ENCODE measurements around the gene LTBP1.
A peak's percentile ranks its signal among the peaks of the same experiment; 100 is the strongest.

Gene LTBP1

GRCh38 chr2:33081691-33082090 is 134.9 kb downstream of the LTBP1 start:
- H3K36me3 Mint-ChIP-seq, result no peaks in the 10 kb centered on the region
- H3K27ac Mint-ChIP-seq, result no peak overlapping the region
- H3K27me3 Mint-ChIP-seq, result peaks cover 14% of the 10 kb centered on the region
- no peak overlapping the region for H3K4me3 Mint-ChIP-seq
- no peaks in the 10 kb centered on the region for H3K9me3 Mint-ChIP-seq
- ATAC-seq, result no peak
- peaks cover 35% of the 10 kb centered on the region for H3K4me1 Mint-ChIP-seq

- Mint-ChIP-seq H3K27ac (no peak overlapping the region), H3K4me3 (no peak overlapping the region), H3K4me1 (peaks cover 27% of the 10 kb centered on the region), H3K27me3 (no peaks in the 10 kb centered on the region), H3K9me3 (no peaks in the 10 kb centered on the region), H3K36me3 (no peaks in the 10 kb centered on the region)
- ATAC-seq, result peak; percentile 29
Observed at GRCh38 chr2:33083699-33084387, 137.1 kb downstream of the LTBP1 start.

- no peak for ATAC-seq
- no peaks in the 10 kb centered on the region for H3K9me3 Mint-ChIP-seq
- no peak overlapping the region for H3K4me3 Mint-ChIP-seq
- no peak overlapping the region for H3K27ac Mint-ChIP-seq
- H3K27me3 Mint-ChIP-seq, result no peaks in the 10 kb centered on the region
- H3K4me1 Mint-ChIP-seq, result peaks cover 27% of the 10 kb centered on the region
- H3K36me3 Mint-ChIP-seq, result no peaks in the 10 kb centered on the region
Observed at GRCh38 chr2:33084433-33084832, 137.7 kb downstream of the LTBP1 start.

- Mint-ChIP-seq H3K27me3 (no peaks in the 10 kb centered on the region), H3K9me3 (no peaks in the 10 kb centered on the region), H3K27ac (no peak overlapping the region), H3K36me3 (no peaks in the 10 kb centered on the region), H3K4me1 (peaks cover 27% of the 10 kb centered on the region), H3K4me3 (no peak overlapping the region)
- no peak for ATAC-seq
Observed at GRCh38 chr2:33085646-33086045, 138.9 kb downstream of the LTBP1 start.

- Mint-ChIP-seq H3K27ac (no peak overlapping the region), H3K36me3 (no peaks in the 10 kb centered on the region), H3K27me3 (peaks cover 2% of the 10 kb centered on the region), H3K4me3 (no peak overlapping the region), H3K9me3 (no peaks in the 10 kb centered on the region), H3K4me1 (peaks cover 23% of the 10 kb centered on the region)
- no peak for ATAC-seq
Observed at GRCh38 chr2:33086400-33087015, 139.8 kb downstream of the LTBP1 start.

- H3K27ac Mint-ChIP-seq, result no peak overlapping the region
- ATAC-seq, result no peak
- peaks cover 24% of the 10 kb centered on the region for H3K27me3 Mint-ChIP-seq
- H3K4me1 Mint-ChIP-seq, result no peaks in the 10 kb centered on the region
- no peaks in the 10 kb centered on the region for H3K36me3 Mint-ChIP-seq
- no peak overlapping the region for H3K4me3 Mint-ChIP-seq
- no peaks in the 10 kb centered on the region for H3K9me3 Mint-ChIP-seq
Observed at GRCh38 chr2:33090553-33091134, 143.9 kb downstream of the LTBP1 start.

- H3K27me3 Mint-ChIP-seq, result peaks cover 26% of the 10 kb centered on the region
- H3K4me1 Mint-ChIP-seq, result no peaks in the 10 kb centered on the region
- H3K36me3 Mint-ChIP-seq, result no peaks in the 10 kb centered on the region
- H3K4me3 Mint-ChIP-seq, result no peak overlapping the region
- H3K27ac Mint-ChIP-seq, result no peak overlapping the region
- no peak for ATAC-seq
- no peaks in the 10 kb centered on the region for H3K9me3 Mint-ChIP-seq
Observed at GRCh38 chr2:33091541-33092123, 144.9 kb downstream of the LTBP1 start.

GRCh38 chr2:33093283-33093993 is 146.7 kb downstream of the LTBP1 start:
- no peak for ATAC-seq
- no peak overlapping the region for H3K4me3 Mint-ChIP-seq
- H3K36me3 Mint-ChIP-seq, result no peaks in the 10 kb centered on the region
- H3K4me1 Mint-ChIP-seq, result no peaks in the 10 kb centered on the region
- no peak overlapping the region for H3K27ac Mint-ChIP-seq
- no peaks in the 10 kb centered on the region for H3K9me3 Mint-ChIP-seq
- peaks cover 26% of the 10 kb centered on the region for H3K27me3 Mint-ChIP-seq

- Mint-ChIP-seq H3K27ac (no peak overlapping the region), H3K27me3 (peaks cover 26% of the 10 kb centered on the region), H3K36me3 (no peaks in the 10 kb centered on the region), H3K4me3 (no peak overlapping the region), H3K9me3 (no peaks in the 10 kb centered on the region), H3K4me1 (no peaks in the 10 kb centered on the region)
- no peak for ATAC-seq
Observed at GRCh38 chr2:33094303-33094702, 147.6 kb downstream of the LTBP1 start.

GRCh38 chr2:33099989-33100388 is 153.2 kb downstream of the LTBP1 start:
- Mint-ChIP-seq H3K36me3 (no peaks in the 10 kb centered on the region), H3K27me3 (peaks cover 9% of the 10 kb centered on the region), H3K27ac (no peak overlapping the region), H3K4me1 (no peaks in the 10 kb centered on the region), H3K4me3 (no peak overlapping the region), H3K9me3 (no peaks in the 10 kb centered on the region)
- ATAC-seq, result no peak

GRCh38 chr2:33100921-33101320 is 154.2 kb downstream of the LTBP1 start:
- no peak for ATAC-seq
- H3K27ac Mint-ChIP-seq, result no peak overlapping the region
- H3K36me3 Mint-ChIP-seq, result no peaks in the 10 kb centered on the region
- H3K9me3 Mint-ChIP-seq, result no peaks in the 10 kb centered on the region
- no peak overlapping the region for H3K4me3 Mint-ChIP-seq
- H3K27me3 Mint-ChIP-seq, result no peaks in the 10 kb centered on the region
- H3K4me1 Mint-ChIP-seq, result no peaks in the 10 kb centered on the region

GRCh38 chr2:33104052-33104623 is 157.4 kb downstream of the LTBP1 start:
- Mint-ChIP-seq H3K36me3 (no peaks in the 10 kb centered on the region), H3K9me3 (no peaks in the 10 kb centered on the region), H3K27me3 (peaks cover 11% of the 10 kb centered on the region), H3K27ac (no peak overlapping the region), H3K4me3 (no peak overlapping the region), H3K4me1 (no peaks in the 10 kb centered on the region)
- no peak for ATAC-seq

GRCh38 chr2:33104726-33105125 is 158.0 kb downstream of the LTBP1 start:
- no peak for ATAC-seq
- Mint-ChIP-seq H3K4me1 (no peaks in the 10 kb centered on the region), H3K36me3 (no peaks in the 10 kb centered on the region), H3K9me3 (no peaks in the 10 kb centered on the region), H3K4me3 (no peak overlapping the region), H3K27me3 (peaks cover 11% of the 10 kb centered on the region), H3K27ac (no peak overlapping the region)

GRCh38 chr2:33106115-33106514 is 159.4 kb downstream of the LTBP1 start:
- no peak for ATAC-seq
- Mint-ChIP-seq H3K4me1 (no peaks in the 10 kb centered on the region), H3K27ac (no peak overlapping the region), H3K36me3 (no peaks in the 10 kb centered on the region), H3K4me3 (no peak overlapping the region), H3K9me3 (no peaks in the 10 kb centered on the region), H3K27me3 (peaks cover 25% of the 10 kb centered on the region)

Data from stimulated activated memory B cell treated with anti-CD40 and anti-IgM and Interleukin-4, amounts not matched to agents 10 μg/mL and 1 μg/mL and 100 μg/mL, for 72 hours (primary cell).